GM18909 (cell line): ENCODE data around the gene PHACTR3.

Experiments used
- ATAC-seq: cut with Tn5 transposase; IDR thresholded peaks from one replicate; pipeline ENCODE4 v1.9.1; 2021; ENCODE audit warnings: mild to moderate bottlenecking; ENCODE audit not compliant: unreplicated experiment, poor library complexity

Gene PHACTR3

GRCh38 chr20:59820204-59821041 lies 216.1 kb downstream of the PHACTR3 start:
- no peak for ATAC-seq

DNA sequence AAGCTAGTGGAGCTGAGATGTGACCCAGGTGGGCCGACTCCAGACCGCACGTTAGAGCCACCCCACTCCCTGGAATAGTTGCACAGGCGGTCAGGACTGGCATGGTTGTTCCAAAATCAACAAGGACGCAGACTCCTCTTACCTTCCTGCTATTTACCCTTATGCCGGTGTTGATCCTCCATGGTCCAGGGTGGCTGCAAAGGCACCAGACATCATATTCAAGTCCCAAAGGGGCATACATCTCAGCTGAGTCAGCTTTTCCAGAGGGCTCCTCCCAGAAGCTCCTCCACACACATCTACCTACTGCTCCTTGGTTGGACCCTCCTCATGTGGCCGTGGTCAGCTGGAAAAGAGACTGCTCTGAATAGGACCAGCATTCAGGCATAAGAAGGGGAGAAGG lies 216.9 kb downstream of the PHACTR3 start:
- no peak for ATAC-seq

GRCh38 chr20:59821788-59822187 lies 217.4 kb downstream of the PHACTR3 start:
- ATAC-seq: no peak

DNA sequence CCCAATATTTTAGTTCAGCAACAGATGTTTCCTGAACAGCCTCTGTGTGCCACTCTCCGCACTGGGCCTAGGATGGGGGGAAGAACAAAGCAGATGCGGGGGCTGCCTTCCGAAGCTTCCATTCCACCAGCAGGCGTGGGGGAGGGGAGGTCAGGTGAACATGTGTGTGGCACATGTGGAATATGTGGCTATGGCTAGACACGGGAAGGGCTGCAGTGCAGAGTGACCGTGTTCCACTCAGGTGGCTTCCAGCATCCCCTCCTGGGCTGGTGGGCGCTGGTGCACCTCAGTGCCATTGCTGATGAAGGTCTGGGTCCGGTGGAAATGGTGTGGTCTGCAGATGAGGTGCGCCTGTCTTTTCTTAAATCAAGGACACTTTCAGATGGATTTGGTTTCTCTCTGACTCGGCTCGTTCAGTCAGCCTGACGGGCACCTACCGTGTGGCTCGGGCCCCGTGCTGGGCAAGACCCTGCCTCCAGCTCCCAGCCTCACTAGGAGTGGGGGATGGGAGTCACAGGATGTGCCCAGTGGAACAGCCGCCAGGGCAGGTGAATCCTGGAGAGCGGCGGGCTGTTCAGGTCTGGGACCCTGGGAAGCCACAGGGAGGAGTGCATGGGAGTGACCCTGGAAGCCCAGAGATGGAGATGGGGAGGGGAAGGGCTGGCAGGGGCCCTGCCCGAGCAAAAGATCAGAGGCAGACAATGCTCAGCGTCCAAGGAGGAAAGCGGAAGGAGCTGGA lies 218.1 kb downstream of the PHACTR3 start:
- no peak for ATAC-seq

DNA sequence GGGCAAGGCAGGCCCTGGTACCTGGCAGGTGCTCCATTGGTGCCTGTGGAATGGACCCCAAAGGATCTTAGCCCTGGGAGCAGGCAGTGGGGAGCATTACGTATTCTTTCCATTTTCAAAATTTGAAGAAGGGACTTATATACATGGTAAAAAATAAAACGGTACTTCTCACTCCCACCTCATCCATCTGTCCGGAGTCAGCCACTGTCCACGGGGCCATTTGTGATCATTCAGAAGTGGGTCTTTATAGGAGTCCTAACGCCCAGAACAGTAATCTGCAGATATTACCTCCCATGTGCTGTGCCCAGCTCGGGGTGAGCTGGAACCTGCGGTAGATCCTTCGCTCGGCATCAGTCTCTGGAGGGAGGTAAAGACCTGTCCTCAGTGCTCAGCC lies 218.7 kb downstream of the PHACTR3 start:
- no peak for ATAC-seq

DNA sequence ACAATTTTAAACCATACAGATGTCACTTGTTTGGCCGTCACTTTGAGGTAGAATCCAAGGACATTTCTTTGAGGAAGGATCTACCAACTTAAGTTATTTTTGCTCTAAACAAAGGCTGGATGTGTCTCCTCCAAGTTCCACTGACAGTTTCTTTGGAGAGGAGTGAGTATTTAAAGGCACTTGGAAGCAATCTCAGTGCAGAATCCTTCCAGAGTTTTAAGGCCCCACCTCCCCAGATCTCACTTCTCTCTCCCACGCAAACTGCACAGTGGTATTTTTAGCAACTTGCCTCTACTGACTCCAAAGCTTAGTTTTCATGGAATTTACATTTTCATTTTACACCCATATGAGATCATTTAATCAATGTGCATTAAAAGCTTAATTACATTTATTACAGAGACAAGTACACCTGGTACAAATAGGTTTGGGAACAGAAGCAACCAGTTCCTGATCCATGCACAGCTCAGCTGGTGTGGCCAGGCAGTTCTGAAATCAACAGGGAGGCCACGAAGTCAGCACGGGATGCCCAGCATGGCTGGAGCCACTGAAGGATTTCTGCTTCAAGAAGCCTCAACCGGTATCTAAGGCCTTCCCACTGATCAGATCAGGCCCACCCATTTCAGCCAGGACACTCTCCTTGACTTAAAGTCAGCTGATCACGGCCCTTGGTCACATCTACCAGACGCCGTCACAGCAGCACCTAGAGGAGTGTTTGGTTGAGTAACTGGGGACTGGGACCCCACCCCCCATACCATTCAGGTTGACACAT lies 219.3 kb downstream of the PHACTR3 start:
- ATAC-seq: no peak

GRCh38 chr20:59824711-59825562 lies 220.6 kb downstream of the PHACTR3 start:
- no peak for ATAC-seq

- ATAC-seq: no peak
These were observed 221.2 kb downstream of the PHACTR3 start for GRCh38 chr20:59825563-59825920.

DNA sequence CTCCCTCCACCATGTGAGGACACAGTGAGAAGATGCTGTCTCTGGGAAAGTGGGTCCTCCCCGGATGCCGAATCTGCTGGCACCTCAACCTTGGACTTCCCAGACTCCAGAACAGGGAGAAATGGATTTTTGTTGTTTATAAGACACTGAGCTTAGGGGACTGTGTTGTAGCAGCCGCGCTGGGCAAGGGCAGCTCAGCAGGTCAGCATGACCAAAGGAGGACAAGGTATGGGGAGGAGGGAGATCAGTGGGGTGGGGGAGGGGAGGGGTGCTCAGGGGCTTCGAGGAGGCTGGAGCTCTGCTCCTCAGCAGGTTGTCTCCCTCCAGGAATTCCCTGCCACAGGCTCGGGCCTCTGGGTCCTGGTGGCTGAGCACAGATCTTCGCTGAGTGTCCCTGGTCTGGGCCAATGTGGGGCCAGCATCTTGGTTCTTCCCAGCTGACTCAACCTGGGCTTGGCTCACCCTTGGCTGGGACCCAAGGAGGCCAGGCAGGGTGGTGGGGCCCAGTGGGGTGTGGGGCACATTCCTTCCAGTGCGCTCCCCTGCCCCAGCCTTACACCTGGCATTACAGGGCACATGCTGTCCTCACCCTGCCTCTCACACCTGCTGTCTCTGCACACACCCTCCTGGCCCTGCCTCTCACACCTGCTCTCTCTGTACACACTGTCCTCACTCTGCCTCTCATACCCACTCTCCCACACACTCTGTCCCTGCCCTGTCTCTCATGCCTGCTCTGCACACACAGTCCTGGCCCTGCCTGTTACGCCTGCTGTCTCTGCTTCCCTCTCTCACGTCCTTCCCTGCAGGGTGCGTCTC lies 221.8 kb downstream of the PHACTR3 start:
- no peak for ATAC-seq

GRCh38 chr20:59827138-59828056 lies 223.1 kb downstream of the PHACTR3 start:
- no peak for ATAC-seq

- no peak for ATAC-seq
These were observed 224.0 kb downstream of the PHACTR3 start for GRCh38 chr20:59828125-59829053.

GRCh38 chr20:59829054-59829785 lies 224.9 kb downstream of the PHACTR3 start:
- no peak for ATAC-seq

DNA sequence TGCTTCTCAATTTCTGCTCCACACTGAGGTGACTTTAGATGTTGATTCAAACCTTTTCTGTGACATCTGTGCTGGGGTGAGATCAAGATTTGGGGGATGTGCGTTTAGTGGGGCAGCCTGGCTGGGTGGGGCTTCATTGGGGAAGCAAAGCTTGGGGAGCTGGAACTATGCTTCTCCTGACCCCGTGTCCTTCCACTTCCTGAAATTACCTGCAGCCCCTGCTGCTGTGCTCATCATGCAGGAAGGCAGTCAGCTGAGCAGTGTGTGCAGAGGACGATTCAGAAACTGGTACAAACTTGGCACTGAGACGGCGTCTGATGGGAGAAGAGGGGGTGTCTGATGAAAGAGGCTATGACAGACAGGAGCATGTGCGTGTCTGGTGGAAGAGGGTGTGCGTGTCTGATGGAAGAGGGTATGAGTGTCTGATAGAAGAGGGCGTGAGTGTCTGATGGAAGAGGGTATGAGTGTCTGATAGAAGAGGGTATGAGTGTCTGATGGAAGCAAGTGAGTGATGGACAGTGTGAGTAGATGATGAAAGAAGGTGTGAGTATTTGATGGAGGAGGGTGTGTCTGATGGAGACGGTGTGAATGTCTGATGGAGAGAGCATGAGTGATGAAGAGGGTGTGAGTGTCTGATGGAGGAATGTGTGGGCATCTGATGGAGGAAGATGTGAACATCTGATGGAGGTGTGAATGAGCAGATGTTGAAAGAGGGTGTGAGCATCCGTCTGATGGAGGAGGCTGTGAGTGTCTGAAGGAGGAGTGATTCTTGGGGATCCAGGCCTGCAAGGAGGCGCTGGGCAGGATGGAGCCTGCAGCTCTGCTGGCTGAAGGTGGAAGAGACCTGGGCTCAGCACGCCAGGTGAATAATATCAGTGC lies 225.7 kb downstream of the PHACTR3 start:
- no peak for ATAC-seq

GRCh38 chr20:59830665-59831023 lies 226.3 kb downstream of the PHACTR3 start:
- no peak for ATAC-seq

GRCh38 chr20:59831024-59831915 lies 226.9 kb downstream of the PHACTR3 start:
- ATAC-seq: no peak
